ENCODE results near the gene NPAS3.

NPAS3 gene

GRCh38 chr14:33792009-33792719 is 853.5 kb downstream of the NPAS3 start:
- DNase-seq (ENCODE audit: low read depth, low spot score) = no peak
- no peak overlapping the region for H3K4me3 ChIP-seq (ENCODE audit: low read length)

DNA sequence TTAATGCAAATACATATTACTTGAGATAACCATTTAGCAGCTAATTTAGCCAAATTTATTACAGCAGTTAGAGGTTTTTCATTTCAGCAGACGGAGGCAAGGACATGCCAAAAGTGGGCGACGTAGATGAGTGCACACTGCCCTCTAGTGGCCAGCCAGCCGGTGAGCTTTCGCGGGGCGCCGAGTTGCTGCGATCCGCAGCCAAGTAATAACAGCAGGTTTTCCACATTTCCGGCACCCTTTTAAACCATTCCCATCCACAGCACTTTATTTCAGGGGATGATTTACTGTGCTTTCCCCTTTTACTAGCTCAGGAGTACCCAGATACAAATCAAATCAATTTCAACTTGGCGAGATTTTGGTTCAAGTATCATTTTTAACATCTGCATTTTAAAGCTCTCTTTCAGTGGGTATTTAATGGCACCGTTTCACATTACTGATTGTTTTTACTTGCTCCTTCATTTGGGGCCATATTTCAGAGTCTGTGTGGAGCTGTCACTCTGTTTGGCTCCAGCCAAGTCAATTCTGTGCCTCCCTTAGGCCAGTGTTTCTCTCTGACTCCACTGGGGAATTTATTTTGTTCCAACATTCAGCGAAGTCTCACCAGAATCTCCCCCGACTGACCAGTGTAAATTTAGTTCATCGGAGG is 854.2 kb downstream of the NPAS3 start:
- no peak overlapping the region for H3K4me3 ChIP-seq (ENCODE audit: low read length)

GRCh38 chr14:33793398-33794110 is 854.9 kb downstream of the NPAS3 start:
- no peak for DNase-seq (ENCODE audit: low read depth, low spot score)
- no peak overlapping the region for H3K4me3 ChIP-seq (ENCODE audit: low read length)

More for the DNA sequence above, 854.2 kb downstream of the NPAS3 start:
- DNase-seq (ENCODE audit: low read depth, low spot score) = peak; percentile 44

DNA sequence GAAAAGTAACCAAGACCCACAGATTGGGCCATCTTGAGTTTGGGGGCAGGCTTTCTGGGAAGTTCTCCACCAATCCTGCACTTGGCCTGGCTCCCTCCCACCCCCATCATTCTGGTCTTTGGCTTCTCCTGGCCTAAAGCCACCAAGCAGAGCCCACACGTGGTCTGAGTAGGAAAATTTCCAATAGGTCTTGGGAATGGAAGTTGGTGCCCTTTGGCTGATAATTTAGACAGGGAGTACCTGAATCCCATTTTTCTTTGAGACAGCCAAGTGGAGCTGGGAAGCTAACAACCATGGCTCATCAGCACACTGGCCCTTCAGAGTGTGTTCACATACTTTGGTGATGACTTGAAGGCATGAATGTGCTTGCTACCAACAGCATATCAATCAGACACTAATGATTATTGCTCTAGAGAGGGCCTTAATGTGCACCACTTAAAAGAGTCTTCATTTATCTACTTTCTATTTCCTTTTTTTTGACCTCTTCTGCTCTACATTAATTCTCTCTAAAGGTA is 856.2 kb downstream of the NPAS3 start:
- no peak overlapping the region for H3K4me3 ChIP-seq (ENCODE audit: low read length)
- DNase-seq (ENCODE audit: low read depth, low spot score) = no peak

GRCh38 chr14:33796356-33796755 is 857.7 kb downstream of the NPAS3 start:
- DNase-seq (ENCODE audit: low read depth, low spot score) = no peak
- H3K4me3 ChIP-seq (ENCODE audit: low read length) = no peak overlapping the region

GRCh38 chr14:33799705-33800570 is 861.3 kb downstream of the NPAS3 start:
- H3K4me3 ChIP-seq (ENCODE audit: low read length) = no peak overlapping the region
- DNase-seq (ENCODE audit: low read depth, low spot score) = no peak

- DNase-seq (ENCODE audit: low read depth, low spot score) = no peak
- no peak overlapping the region for H3K4me3 ChIP-seq (ENCODE audit: low read length)
Observed at GRCh38 chr14:33800735-33801163, 862.1 kb downstream of the NPAS3 start.

DNA sequence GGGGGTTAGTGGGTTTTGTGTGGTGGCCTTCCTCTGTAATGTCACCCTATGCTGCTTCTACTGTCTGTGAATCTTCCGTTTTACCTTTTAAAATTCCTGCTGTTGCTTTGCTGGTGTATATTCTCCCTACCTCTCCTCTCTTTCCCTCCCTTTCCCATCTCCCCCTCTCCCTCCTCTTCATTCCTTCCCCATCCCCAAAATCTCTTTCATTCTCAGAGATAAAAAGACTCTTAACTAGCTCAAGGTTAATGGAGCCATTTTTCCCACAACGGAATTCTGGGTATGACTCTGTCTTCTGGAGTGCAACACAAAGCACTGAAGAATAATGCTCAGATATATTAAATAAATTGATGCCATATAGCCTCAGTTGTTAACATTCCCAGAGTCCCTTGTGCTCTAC is 864.1 kb downstream of the NPAS3 start:
- H3K4me3 ChIP-seq (ENCODE audit: low read length) = no peak overlapping the region
- DNase-seq (ENCODE audit: low read depth, low spot score) = no peak

DNA sequence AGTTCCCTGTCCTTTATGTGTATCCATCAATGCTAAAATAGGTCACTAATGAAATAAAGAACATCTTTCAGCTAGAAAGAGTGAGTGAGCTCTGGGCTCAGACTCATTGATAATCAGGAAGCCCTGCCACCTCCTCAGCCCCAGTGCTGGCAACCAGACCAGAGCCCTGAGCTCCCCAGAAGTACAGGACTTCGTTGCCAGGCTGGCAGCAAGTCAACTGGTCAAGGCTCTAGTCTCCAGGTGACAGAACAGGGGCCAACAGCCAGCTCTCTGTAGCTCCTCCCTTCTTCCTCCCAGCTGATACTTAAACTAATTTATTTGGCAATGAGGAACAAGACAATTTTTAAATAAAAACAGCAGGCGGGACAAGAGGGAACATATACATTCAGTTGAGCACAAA is 866.9 kb downstream of the NPAS3 start:
- no peak overlapping the region for H3K4me3 ChIP-seq (ENCODE audit: low read length)
- DNase-seq (ENCODE audit: low read depth, low spot score) = no peak

- H3K4me3 ChIP-seq (ENCODE audit: low read length) = no peak overlapping the region
- DNase-seq (ENCODE audit: low read depth, low spot score) = no peak
Observed at GRCh38 chr14:33806905-33807304, 868.2 kb downstream of the NPAS3 start.

GRCh38 chr14:33808187-33808586 is 869.5 kb downstream of the NPAS3 start:
- no peak overlapping the region for H3K4me3 ChIP-seq (ENCODE audit: low read length)
- no peak for DNase-seq (ENCODE audit: low read depth, low spot score)

DNA sequence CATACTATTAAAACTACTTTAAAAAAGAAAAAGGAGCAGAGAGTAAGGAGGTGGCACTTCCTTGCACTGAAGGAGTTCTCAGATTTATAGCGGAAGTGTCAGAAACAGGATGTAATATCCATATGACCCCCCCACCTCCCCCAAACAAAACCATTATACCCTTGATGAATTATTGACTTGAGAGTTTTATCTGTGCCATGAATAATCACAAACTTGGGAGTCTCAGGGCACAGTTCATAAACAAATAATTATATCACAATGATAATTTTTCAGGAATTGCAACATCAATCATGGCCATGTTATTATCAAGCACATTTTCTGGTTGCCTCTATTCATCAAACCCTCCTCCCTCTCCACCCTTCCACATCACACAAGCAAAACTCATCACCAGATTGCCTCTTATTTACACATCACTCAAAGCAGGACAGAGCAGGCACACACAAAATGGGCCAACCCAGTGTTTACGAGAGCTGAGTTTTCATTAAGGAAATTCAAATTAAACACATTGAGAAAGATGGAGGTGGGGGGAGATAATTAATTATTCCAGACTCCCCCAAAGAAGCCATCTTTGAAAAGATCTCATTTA is 870.8 kb downstream of the NPAS3 start:
- no peak overlapping the region for H3K4me3 ChIP-seq (ENCODE audit: low read length)
- DNase-seq (ENCODE audit: low read depth, low spot score) = no peak

- DNase-seq (ENCODE audit: low read depth, low spot score) = no peak
- H3K4me3 ChIP-seq (ENCODE audit: low read length) = no peak overlapping the region
Observed at GRCh38 chr14:33810308-33810707, 871.6 kb downstream of the NPAS3 start.

DNA sequence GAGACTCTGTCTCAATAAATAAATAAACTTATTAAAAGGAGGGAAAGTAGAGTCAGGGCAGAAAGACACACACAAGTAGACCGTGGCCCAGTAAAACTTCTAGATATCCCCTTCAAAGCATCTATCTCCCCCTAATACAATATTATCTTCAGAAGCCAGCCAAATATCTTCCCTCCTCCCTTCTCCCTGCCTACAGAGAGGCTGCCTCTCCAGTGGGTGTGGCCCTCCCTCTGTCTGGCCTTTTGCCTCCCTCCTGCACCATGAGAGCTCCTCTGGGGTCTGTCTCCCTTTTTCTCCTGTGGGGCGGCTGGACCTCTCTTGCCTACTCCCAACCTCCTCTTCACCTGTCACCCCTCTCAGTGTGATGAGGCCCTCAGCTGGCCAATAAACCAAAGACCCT is 873.0 kb downstream of the NPAS3 start:
- no peak overlapping the region for H3K4me3 ChIP-seq (ENCODE audit: low read length)
- DNase-seq (ENCODE audit: low read depth, low spot score) = no peak

GRCh38 chr14:33812181-33812580 is 873.5 kb downstream of the NPAS3 start:
- DNase-seq (ENCODE audit: low read depth, low spot score) = no peak

DNA sequence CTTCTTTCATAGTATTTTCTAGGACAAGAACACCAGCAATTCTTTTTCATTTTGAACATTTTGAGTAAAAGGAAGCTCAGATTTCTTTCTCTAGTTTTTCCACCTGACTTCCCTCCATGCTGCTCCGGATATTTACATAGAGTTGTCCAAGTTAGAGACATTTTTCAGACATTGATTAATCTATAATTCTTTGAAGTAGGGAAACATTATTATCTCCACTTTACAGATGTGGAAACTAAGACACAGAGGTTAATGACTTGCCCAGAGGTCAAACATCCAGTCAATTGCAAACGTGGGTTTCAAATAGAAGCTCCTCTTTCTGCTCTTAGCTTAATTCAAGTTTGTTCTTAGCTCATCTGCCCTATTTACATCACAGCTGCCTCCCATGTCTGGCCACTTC is 873.9 kb downstream of the NPAS3 start:
- no peak overlapping the region for H3K4me3 ChIP-seq (ENCODE audit: low read length)
- no peak for DNase-seq (ENCODE audit: low read depth, low spot score)

More at GRCh38 chr14:33812181-33812580, 873.5 kb downstream of the NPAS3 start:
- H3K4me3 ChIP-seq (ENCODE audit: low read length) = no peak overlapping the region

- no peak for DNase-seq (ENCODE audit: low read depth, low spot score)
- H3K4me3 ChIP-seq (ENCODE audit: low read length) = no peak overlapping the region
Observed at GRCh38 chr14:33814010-33814409, 875.3 kb downstream of the NPAS3 start.

DNA sequence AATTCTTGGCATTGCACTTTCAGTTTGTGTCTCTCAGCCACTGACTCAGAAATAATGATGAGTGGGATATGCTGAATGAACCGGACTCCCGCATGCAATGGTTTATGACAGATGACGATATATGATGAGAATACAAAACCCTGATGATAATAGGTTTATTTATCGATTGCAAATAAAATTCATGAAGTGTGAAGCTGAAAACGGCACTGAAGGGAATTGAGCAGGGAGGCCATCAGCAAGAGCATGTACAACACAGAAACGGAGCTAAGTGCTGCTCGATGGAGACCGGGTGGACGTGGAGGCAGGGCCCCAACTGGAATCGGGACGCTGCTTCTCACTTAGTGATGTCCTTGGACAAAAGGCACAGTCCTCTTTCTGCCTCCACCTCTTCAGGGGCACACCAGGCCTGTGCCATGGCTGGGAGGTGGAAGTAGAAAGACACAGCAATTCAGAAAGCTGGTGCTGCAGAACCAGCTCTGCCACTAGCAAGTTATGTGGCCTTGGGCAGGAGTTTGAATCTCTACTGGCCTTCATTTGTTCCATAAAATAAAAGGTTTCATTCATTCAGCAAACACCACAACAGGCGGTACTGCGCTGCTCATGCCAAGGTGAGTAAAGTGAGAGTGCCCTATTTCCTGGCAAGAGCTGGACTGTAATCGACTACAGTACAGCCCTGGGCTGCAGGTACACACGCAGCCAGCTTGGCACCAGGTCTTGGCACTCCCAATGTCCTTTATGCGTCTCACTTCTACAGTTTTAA is 895.2 kb downstream of the NPAS3 start:
- H3K4me3 ChIP-seq (ENCODE audit: low read length) = no peak overlapping the region
- no peak for DNase-seq (ENCODE audit: low read depth, low spot score)

All from Jurkat, Clone E6-1 (cell line).